Stimulated activated CD8-positive, alpha-beta memory T cell treated with anti-CD3 and anti-CD28 coated beads, Interleukin-12 subunit alpha, Interleukin-12 subunit beta, amount 100 ng/mL, for 24 hours (primary cell): ENCODE results near the gene ALPL.
"Not testable (repeated sequence)": the region's sequence is repeated elsewhere in the genome, so short reads cannot be mapped to it uniquely, and the experiment has no call there.

ENCODE experiments used
- DNase-seq: peaks from one replicate; pipeline ENCODE4 v3.0.0-alpha.2; 2020; ENCODE audit errors: extremely low read depth

Gene ALPL

GRCh38 chr1:21509351-21510112, at the start of gene ALPL:
Gene ALPL (plus strand): TSS chr1:21509423. CDS start chr1:21554082, 44,659 bp downstream.
- DNase-seq: no peak

GRCh38 chr1:21465127-21465526, 44.1 kb upstream of the ALPL start:
- not testable (repeated sequence) for DNase-seq

DNA sequence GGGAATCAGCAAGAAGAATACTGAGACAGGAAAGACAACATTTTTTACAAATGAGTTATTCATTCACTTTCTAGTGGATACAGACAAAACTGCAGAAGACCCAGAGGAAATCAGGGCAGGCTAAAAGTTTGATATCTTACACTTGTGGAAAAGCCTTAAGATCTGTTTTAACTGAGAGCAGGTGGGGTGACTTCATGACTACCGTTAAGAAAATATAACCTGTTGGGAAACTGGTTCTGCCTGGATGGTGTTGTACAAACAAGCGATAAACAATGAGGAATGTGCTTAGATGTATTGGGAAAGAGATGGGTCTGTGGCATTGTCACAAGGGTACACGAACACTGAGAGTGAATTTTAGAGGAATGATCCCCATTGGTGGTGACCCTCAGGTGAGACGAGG, 41.3 kb upstream of the ALPL start:
- DNase-seq: not testable (repeated sequence)

- no peak for DNase-seq
These were observed 40.6 kb upstream of the ALPL start for GRCh38 chr1:21468599-21468998.

- DNase-seq: no peak
These were observed 39.6 kb upstream of the ALPL start for GRCh38 chr1:21469581-21469980.

DNA sequence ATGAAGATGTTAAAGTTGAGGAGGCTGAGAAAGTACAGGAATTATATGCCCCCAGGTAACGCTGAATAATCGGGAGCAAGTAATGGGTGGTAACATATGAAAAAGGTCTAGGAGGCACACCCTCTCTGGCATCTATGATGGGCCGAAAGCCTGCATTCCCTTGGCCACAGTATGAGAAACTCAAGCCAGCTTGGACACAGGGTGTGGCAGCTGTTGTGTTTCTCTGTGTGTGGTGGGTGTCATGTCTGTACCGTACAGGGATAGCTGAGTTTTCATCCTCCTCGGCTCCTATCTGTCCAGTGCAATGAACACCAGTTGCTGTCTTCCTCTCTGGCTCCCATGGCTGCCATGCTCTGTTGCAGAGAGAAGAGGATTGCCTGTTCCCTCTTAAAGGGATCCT, 36.4 kb upstream of the ALPL start:
- no peak for DNase-seq

GRCh38 chr1:21478356-21478755, 30.9 kb upstream of the ALPL start:
- no peak for DNase-seq

DNA sequence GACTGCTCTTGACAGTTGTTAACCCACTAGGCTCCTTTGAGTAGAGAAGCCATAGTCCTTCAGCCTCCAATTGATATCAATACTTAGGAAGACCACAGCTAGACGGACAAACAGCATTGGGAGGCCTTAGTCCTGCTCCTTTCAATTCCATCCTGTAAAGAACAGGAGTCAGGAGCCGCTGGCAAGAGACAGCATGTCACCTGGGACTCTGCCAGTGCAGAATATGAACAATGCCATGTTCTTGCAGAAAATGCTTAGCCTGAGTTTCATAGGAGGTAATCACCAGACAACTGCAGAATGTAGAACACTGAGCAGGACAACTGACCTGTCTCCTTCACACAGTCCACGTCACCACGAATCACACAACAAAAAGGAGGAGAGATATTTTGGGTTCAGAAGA, 25.3 kb upstream of the ALPL start:
- not testable (repeated sequence) for DNase-seq

- DNase-seq: no peak
These were observed 20.1 kb upstream of the ALPL start for GRCh38 chr1:21489146-21489545.

- no peak for DNase-seq
These were observed 18.3 kb upstream of the ALPL start for GRCh38 chr1:21490774-21491487.

- no peak for DNase-seq
These were observed 17.5 kb upstream of the ALPL start for GRCh38 chr1:21491488-21492355.

GRCh38 chr1:21492356-21492625, 16.9 kb upstream of the ALPL start:
- no peak for DNase-seq

DNA sequence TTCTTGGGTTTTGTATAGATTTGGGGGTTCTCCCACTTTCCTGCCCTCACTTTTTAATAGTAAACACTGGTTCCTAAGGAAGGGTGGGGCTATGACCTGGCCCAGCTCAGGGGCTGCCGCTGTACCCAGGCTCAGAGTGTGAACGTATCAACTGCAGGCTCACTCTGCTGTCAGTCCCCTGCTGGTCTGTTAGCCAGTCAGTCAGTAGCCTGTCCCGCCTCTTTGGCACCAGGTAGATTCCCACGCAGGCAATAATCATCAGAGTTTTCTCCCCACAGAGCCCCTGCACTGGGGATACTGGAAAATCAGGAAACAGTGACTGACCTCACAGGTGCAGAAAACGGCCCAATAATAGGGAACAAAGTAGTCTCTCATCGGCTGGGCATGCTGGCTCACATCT, 15.0 kb upstream of the ALPL start:
- no peak for DNase-seq

DNA sequence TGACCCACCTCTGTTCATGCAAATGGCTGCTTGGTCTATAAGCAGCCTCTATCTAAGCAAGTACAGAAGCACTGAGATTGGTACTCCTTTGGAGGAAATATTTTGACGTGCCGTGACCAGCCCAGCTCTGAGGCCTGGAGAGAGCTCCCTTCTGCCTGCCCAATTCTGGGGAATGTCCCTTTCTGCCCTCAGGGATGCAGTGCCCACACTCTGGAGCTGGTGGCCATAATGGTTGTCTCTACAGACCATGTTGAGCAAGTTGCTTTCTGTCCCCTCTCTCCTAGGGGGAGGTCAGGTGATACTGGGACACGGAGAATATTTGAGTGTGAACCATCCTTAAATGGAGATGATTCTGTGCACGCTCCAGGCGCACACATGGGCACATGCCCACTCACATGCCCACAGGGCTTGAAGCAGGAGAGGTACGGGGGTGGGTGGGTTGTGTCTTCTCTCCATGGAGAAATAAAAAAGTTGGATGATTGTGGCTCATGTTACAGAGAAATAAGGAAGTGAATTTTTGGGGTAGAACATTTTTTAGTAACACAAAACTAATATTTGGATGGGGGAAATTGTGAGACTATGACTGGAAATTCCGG, 13.9 kb upstream of the ALPL start:
- no peak for DNase-seq

- no peak for DNase-seq
These were observed 13.2 kb upstream of the ALPL start for GRCh38 chr1:21496063-21496462.

GRCh38 chr1:21496886-21497285, 12.3 kb upstream of the ALPL start:
- DNase-seq: no peak

DNA sequence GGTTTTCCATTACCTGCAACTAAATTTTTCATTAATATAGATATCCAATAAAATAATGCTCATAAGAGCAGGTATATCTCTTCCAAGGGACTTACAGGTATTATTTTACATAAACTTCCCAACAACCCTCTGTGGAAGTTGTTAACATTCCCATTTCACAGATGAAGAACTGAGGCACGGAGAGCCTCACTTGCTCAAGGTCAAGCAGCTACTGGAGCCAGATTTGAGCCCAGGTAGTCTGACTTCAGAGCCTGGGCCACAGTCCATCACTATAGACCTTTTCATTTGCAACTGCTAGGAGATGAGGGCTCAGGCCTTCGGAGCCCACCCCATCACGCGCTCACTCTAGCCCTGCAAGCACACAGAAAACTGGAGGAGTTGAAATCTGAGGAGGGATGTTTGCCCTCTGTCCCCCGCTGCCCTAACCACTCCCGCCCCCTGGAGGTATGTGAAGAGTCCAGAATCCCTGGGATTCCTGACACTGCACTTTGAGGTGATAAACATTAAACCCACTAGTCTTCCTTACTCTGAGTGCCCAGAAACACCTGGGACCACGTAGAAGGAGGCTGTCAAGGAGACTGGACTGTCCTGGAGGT, 11.7 kb upstream of the ALPL start:
- no peak for DNase-seq

GRCh38 chr1:21499283-21499950, 9.8 kb upstream of the ALPL start:
- no peak for DNase-seq

DNA sequence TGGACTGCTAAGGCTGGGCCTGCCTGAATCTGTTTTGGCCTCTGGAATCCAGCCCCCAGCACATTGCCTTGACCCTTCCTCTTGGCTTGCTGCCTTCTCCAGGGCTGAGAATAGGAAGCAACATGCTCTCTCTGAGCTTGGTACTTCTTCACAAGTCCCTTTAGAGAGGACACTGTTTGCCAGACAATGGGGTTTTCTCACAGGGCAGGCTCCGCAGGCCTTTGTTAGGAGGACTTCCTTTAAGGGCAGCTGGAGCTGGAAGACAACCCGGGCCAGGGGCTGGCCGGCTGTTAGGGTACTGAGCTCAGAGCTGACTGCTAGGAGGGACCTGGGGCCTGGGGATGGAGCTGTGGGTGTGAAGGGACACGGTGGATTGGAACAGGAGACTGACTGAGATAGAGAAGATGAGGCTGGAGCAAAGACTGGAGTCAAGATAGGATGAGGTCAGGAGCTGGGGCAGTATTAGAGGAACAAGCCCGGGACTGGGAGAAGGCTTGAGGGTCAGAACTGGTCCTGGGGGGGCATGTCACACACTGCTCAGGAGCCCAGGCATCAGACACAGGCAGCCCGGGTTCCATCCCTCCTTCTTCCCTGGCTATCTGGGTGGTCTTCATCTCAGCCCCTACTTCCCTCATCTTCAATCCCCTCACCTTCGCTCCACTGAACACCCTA, 5.4 kb upstream of the ALPL start:
- no peak for DNase-seq

DNA sequence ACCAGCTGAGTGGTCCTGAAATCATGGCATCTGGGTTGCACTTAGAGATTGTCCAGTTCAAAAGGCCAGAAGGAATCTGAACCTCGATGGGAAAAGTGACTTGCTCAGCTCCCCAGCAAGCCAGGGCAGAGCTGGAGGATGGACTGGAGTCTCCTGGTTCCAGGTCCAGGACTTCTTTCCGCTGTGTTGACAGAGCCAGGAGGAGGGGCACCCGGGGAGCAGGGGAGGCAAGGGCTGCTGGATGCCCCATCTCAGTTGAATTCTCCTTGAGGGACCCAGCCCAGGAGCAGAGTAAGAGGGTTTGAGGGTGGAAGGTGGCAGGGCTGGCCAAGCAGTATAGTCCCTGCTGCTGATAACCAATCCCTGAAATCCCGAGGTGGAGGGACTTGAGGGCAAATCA, 2.4 kb upstream of the ALPL start:
- no peak for DNase-seq
